Psoas muscle (tissue), 8 donors: ENCODE data around the gene CLEC16A. TPM values are rescaled to one million over a fixed set of nuclear protein-coding genes. Genes with fewer than 3 reads are reported as not detected.

ENCODE experiments used
- ATAC-seq, 4 donors: fragments of 200-7000 bp; cut with Tn5 transposase; one replicate each; pipeline ENCODE4 v1.9.1; 2020; ENCODE audit warnings: moderate library complexity in 3 of 4, mild to moderate bottlenecking in 2 of 4
- DNase-seq, 2 donors: peaks; one replicate each; pipeline ENCODE4 v3.0.0-alpha.2; 2020
- H3K27ac ChIP-seq: fragments of 200-600 bp; one replicate; pipeline ENCODE4 v1.8.0; 2022
- H3K27me3 ChIP-seq, 3 donors: fragments of 200-600 bp in 1 of 3; one replicate each; pipeline versions ENCODE4 v1.6.1 to v1.8.0; 2013 to 2022; ENCODE audit warnings: low read length in 2 of 3, mild to moderate bottlenecking in 2 of 3, moderate library complexity in 1 of 3; ENCODE audit not compliant: insufficient read depth in 3 of 3
- H3K36me3 ChIP-seq, 2 donors: fragments of 200-600 bp in 1 of 2; one replicate each; pipeline versions ENCODE4 v1.6.1 to v1.8.0; 2013 to 2022; ENCODE audit warnings: low read depth in 1 of 2, mild to moderate bottlenecking in 1 of 2, moderate library complexity in 1 of 2; ENCODE audit not compliant: insufficient read depth in 1 of 2
- H3K4me1 ChIP-seq: fragments of 200-600 bp; one replicate; pipeline ENCODE4 v1.8.0; 2022
- H3K4me3 ChIP-seq: fragments of 200-600 bp; one replicate; pipeline ENCODE4 v1.8.0; 2022; ENCODE audit warnings: mild to moderate bottlenecking
- H3K9me3 ChIP-seq: fragments of 200-600 bp; one replicate; pipeline ENCODE4 v1.8.0; 2022
- WGBS, 3 donors: extraction: QIAGEN DNeasy Blood & Tissue Kit; methylation state at CpG; one replicate each; pipeline versions ENCODE4 v1.1.6 to v1.1.7; 2013; 5-methylcytosine and 5-hydroxymethylcytosine counted together
- intact Hi-C, 2 donors: fragments of 100-400 bp; cut with DNase I; formaldehyde crosslinking; loops; one replicate each; pipeline versions ENCODE4 v1.11.0 to v1.14.2; 2022
- polyA plus RNA-seq, 3 donors: library from polyadenylated mRNA; stranded (reverse); fragments of 200-250 nt; gene quantifications; one replicate each; pipeline ENCODE4 v1.2.3, GENCODE V29; 2013
- total RNA-seq, 4 donors: library from RNA; stranded (reverse); fragmentation: NEBNext Ultra II Directional in 2 of 4; extraction: Animal tissue kit (Norgen Biotek cat#: 25700) in 2 of 4; gene quantifications; one replicate each; pipeline versions ENCODE4 v1.2.1 to v1.2.4, GENCODE V29; 2021 to 2023
- TF ChIP-seq, protein P1 (sequence below): fragments of 200-600 bp; IDR thresholded peaks from one replicate; pipeline ENCODE4 v1.8.0; 2022; ENCODE audit warnings: antibody characterized with exemption
- donor health status: healthy with polysubstance abuse.
- donor health status: DM: no; HTN: no; CAD: no; lungs with moderate emphysema.
- donor health status: Bipolar disorder and iron deficiency.
- donor health status: healthy.
- donor health status: DM: yes; HTN: yes; CAD: no.
- donor health status: DM: no; HTN: no; CAD: no.
- donor health status: DM: no; HTN: no; CAD: no.
- donor health status: DM: yes; HTN: yes; CAD: no.

CLEC16A gene
- total and polyA plus RNA-seq, 7 donors, result 13.1 to 28.1 (median 21.4) TPM

DNA sequence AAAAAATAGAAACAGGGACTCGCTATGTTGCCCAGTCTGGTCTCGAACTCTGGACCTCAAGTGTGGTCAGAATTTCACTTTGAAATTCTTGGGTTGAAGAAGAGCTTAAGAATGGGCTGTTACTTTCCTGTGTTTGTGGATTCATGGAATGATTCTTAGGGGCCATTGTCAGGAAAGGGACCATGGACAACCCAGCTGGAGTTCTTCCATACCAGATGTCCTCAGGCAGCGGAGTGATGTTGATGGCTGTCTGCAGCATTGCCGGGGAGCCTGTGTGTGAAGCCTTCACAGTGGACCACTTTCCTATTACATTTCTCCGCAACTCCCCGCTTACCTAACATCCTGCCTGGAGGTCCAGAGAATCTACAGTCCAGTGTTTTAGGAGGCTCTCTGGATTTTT lies 145.9 kb downstream of the CLEC16A start:
- Histone ChIP-seq H3K27ac (no peak overlapping the region), H3K4me3 (no peak overlapping the region), H3K36me3 (no peaks in the 10 kb centered on the region), H3K4me1 (peaks cover 3% of the 10 kb centered on the region), H3K9me3 (no peaks in the 10 kb centered on the region), H3K27me3 (no peaks in the 10 kb centered on the region)
- WGBS, 3 donors, result 91 to 95% (median 93%) methylated on average over 6 of the region's 6 CpGs
- ATAC-seq, result no peak
- intact Hi-C loops, result no loop called here
- TF ChIP-seq, protein P1, sequence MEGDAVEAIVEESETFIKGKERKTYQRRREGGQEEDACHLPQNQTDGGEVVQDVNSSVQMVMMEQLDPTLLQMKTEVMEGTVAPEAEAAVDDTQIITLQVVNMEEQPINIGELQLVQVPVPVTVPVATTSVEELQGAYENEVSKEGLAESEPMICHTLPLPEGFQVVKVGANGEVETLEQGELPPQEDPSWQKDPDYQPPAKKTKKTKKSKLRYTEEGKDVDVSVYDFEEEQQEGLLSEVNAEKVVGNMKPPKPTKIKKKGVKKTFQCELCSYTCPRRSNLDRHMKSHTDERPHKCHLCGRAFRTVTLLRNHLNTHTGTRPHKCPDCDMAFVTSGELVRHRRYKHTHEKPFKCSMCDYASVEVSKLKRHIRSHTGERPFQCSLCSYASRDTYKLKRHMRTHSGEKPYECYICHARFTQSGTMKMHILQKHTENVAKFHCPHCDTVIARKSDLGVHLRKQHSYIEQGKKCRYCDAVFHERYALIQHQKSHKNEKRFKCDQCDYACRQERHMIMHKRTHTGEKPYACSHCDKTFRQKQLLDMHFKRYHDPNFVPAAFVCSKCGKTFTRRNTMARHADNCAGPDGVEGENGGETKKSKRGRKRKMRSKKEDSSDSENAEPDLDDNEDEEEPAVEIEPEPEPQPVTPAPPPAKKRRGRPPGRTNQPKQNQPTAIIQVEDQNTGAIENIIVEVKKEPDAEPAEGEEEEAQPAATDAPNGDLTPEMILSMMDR, result no peak
- no peak for DNase-seq

DNA sequence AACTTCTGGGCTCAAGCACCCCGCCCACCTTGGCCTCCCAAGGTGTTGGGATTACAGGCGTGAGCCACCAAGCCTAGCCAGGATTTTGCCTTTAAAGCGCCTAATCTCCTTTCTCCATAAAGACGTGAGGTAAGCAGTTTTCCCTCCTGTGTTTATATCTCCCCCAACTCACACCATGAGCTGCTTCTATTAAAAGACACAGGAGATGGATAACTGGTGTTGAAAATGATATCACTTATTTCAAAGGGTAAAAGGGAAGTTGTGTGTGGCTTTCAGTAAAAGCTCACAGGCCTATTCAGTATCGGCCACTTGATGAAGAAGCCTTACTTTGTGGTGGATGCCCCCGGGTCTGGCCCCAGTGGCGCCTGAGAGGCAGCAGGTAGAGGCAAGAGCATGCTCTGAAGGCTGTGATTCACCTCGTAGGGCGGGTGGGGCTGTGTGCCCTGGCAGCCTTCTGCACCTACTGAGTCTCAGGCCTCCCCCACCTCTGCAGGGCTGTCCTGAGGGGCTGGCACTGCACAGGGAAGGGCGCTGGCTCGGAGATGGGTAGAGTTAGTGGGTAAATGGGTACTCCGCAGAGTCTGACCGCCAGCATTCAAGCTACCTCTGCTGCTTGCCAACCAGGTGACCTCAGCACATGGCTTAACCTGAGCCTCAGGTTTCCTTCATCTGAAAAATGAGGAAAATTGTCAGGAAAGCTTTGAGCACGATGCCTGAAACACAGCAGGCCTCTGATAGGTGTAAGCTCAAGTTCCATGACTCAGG lies 146.8 kb downstream of the CLEC16A start:
- no peaks in the 10 kb centered on the region for H3K36me3 ChIP-seq
- TF ChIP-seq, protein P1, result no peak
- no peak overlapping the region for H3K27ac ChIP-seq
- DNase-seq, result no peak
- intact Hi-C loops, result no loop called here
- 93 to 96% (median 95%) methylated on average over 14 of the region's 14 CpGs for WGBS, 3 donors
- H3K4me3 ChIP-seq, result no peak overlapping the region
- no peaks in the 10 kb centered on the region for H3K27me3 ChIP-seq
- H3K9me3 ChIP-seq, result no peaks in the 10 kb centered on the region
- ATAC-seq, result no peak
- H3K4me1 ChIP-seq, result no peaks in the 10 kb centered on the region

DNA sequence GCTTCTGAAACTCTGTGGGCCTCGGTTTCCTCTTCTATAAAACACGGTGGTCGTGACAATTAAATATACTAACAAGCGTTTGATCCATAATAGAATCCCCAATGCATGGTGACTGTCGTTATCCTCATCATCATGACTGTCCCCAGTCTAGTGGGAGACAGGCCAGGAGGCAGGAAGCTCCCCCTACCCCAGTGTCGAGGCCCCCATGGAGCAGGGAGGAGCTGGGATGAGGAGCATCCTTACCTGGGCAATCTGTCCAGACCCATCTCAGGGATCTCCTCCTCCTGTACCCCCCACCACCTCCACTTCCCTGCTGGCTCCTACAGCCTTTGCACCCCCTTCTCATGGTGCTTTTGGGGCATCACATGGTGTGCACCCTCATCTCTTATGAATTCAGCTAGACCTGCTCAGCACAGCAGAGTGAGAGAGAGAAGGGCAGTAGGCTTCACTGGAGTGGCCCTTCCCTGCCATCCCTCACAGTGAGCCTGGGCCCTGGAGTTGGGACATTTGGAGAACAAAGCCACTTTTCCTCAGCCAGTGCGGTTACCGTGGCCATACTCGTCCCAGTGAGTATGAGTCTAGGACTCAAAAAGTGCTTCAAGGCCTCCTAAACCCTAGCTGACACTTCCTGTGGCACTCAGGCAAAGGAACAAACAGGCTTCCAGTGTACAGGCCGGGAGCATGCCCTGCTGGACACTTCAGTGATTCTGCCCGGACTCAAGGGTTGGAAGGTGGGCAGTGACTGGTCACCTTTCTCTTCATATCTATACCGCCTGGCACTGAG lies 148.6 kb downstream of the CLEC16A start:
- no peaks in the 10 kb centered on the region for H3K9me3 ChIP-seq
- TF ChIP-seq, protein P1, result no peak
- no peak overlapping the region for H3K4me3 ChIP-seq
- ATAC-seq (no peak), DNase-seq (no peak)
- H3K27ac ChIP-seq, result no peak overlapping the region
- H3K4me1 ChIP-seq, result no peaks in the 10 kb centered on the region
- WGBS, 3 donors, result 96 to 97% (median 97%) methylated on average over 11 to 12 of the region's 12 CpGs
- no peaks in the 10 kb centered on the region for H3K27me3 ChIP-seq
- no peaks in the 10 kb centered on the region for H3K36me3 ChIP-seq
- intact Hi-C loops, result no loop called here

DNA sequence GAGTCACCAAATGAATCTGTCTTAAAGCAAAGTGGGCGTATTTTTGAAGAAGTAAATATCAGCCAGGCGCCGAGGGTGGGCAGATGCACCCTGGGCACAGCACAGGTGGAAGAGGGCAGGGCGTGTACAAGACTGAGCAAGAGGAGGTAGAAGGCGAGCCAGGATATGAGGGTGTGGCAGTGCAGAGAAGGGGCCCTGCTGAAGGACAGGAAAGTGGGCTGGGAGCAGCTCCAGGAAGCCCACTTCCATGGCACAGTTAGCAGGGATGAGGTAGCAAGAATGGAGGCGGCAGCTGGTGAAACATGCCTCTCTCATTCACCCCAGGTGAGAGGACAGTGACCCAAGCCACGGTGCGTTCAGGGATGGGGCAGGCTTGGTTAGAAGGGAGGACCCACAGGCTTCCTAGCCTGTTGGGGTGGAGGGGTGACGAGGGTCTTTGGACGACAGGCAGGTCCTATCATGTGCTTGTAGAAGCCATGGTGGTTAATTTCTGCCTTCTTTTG lies 149.3 kb downstream of the CLEC16A start:
- TF ChIP-seq, protein P1, result no peak
- no peak overlapping the region for H3K27ac ChIP-seq

More for the DNA sequence above, 149.3 kb downstream of the CLEC16A start:
- no peak for DNase-seq
- intact Hi-C loops, result no loop called here
- no peak for ATAC-seq
- 83 to 95% (median 90%) methylated on average over 10 of the region's 10 CpGs for WGBS, 3 donors
- Histone ChIP-seq H3K4me3 (no peak overlapping the region), H3K36me3 (no peaks in the 10 kb centered on the region), H3K9me3 (no peaks in the 10 kb centered on the region), H3K4me1 (no peaks in the 10 kb centered on the region), H3K27me3 (no peaks in the 10 kb centered on the region)
